Left hindlimb (tissue), 1 donor: ENCODE measurements around the gene PUS7L.
"Not testable (repeated sequence)": the region's sequence is repeated elsewhere in the genome, so short reads cannot be mapped to it uniquely, and the experiment has no call there.

Experiments
- DNase-seq: peaks from one replicate; pipeline ENCODE4 v3.0.0-alpha.2; 2018

PUS7L gene

GRCh38 chr12:43758728-43759563 lies at the start of gene PUS7L, which contains the start of gene IRAK4:
Gene PUS7L (minus strand): TSS chr12:43758790. CDS start chr12:43755245, 3,545 bp downstream.
Gene IRAK4 (plus strand): TSS chr12:43758951. CDS start chr12:43768112, 9,161 bp downstream.
- DNase-seq: peak; percentile 96

- no peak for DNase-seq
These were observed 48.8 kb upstream of the PUS7L start for GRCh38 chr12:43807386-43807785.

GRCh38 chr12:43806737-43807072 lies 48.1 kb upstream of the PUS7L start:
- DNase-seq: no peak

- DNase-seq: peak; percentile 95
These were observed 47.5 kb upstream of the PUS7L start, which contains the start of gene TWF1 for GRCh38 chr12:43805860-43806736. Gene TWF1 (minus strand): TSS chr12:43806317. CDS start chr12:43806245, 72 bp downstream.

- DNase-seq: peak; percentile 26
These were observed 46.7 kb upstream of the PUS7L start for GRCh38 chr12:43805149-43805859.

GRCh38 chr12:43797561-43798217 lies 39.1 kb upstream of the PUS7L start:
- DNase-seq: no peak

GRCh38 chr12:43795716-43796280 lies 37.2 kb upstream of the PUS7L start:
- DNase-seq: no peak

GRCh38 chr12:43789941-43790340 lies 31.4 kb upstream of the PUS7L start:
- peak; percentile 32 for DNase-seq

GRCh38 chr12:43786899-43787693 lies 28.5 kb upstream of the PUS7L start:
- DNase-seq: no peak

- no peak for DNase-seq
These were observed 17.9 kb upstream of the PUS7L start for GRCh38 chr12:43776498-43776897.

GRCh38 chr12:43766291-43766690 lies 7.7 kb upstream of the PUS7L start:
- no peak for DNase-seq

- DNase-seq: no peak
These were observed 5.9 kb upstream of the PUS7L start for GRCh38 chr12:43764528-43764927.

- no peak for DNase-seq
These were observed 5.2 kb upstream of the PUS7L start for GRCh38 chr12:43763769-43764168.

- DNase-seq: no peak
These were observed 4.0 kb upstream of the PUS7L start for GRCh38 chr12:43762596-43762995.

- DNase-seq: no peak
These were observed 2.9 kb upstream of the PUS7L start for GRCh38 chr12:43761500-43761899.

- DNase-seq: no peak
These were observed 1.8 kb upstream of the PUS7L start for GRCh38 chr12:43760396-43760795.

- no peak for DNase-seq
These were observed 303 bp downstream of the PUS7L start for GRCh38 chr12:43758247-43758727.

- DNase-seq: no peak
These were observed 4.6 kb downstream of the PUS7L start for GRCh38 chr12:43754015-43754414.

- not testable (repeated sequence) for DNase-seq
These were observed 7.2 kb downstream of the PUS7L start for GRCh38 chr12:43751360-43751759.

GRCh38 chr12:43750814-43751213 lies 7.8 kb downstream of the PUS7L start:
- DNase-seq: no peak

GRCh38 chr12:43749016-43749415 lies 9.6 kb downstream of the PUS7L start:
- no peak for DNase-seq
